Measurements from ENCODE around the gene DNAJC19.

GRCh38 chr3:180934638-180935037 lies 54.9 kb downstream of the DNAJC19 start:
- TF ChIP-seq POLR2A (IDR thresholded peaks at IDR 0.05) (no peak), CTCF (IDR thresholded peaks at IDR 0.05) (no peak)

Measured in stomach (tissue), 4 donors.